NCI-H345 (cell line): ENCODE results near the gene FAM131A.
A peak's percentile ranks its signal among the peaks of the same experiment; 100 is the strongest.

Experiments
- DNase-seq: peaks from one replicate; lab custom pipeline; 2025; lab: John Stamatoyannopoulos, UW

Gene FAM131A

GRCh38 chr3:184316792-184317191, 20.6 kb upstream of the FAM131A start:
- no peak for DNase-seq

GRCh38 chr3:184317201-184317600, 20.2 kb upstream of the FAM131A start:
- DNase-seq, result no peak

GRCh38 chr3:184320104-184320445, 17.3 kb upstream of the FAM131A start:
- peak; percentile 71 for DNase-seq

- DNase-seq, result no peak
Measured at GRCh38 chr3:184321666-184322065, 15.7 kb upstream of the FAM131A start.

GRCh38 chr3:184322731-184323487, 14.5 kb upstream of the FAM131A start:
- no peak for DNase-seq

DNA sequence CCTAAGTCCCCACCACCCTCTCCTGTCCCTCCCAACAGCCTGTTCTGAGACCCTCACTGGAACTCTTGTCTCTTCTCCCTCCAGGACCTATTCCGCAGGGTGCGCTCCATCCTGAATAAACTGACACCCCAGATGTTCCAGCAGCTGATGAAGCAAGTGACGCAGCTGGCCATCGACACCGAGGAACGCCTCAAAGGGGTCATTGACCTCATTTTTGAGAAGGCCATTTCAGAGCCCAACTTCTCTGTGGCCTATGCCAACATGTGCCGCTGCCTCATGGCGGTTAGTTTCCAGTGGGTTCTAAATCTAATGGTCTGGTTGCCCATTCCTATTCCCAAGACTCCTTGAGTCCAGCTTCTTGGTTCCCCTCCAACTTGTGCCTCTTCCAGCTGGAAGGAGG, 13.7 kb upstream of the FAM131A start:
- DNase-seq, result no peak

- no peak for DNase-seq
Measured at GRCh38 chr3:184325269-184325668, 12.1 kb upstream of the FAM131A start.

- DNase-seq, result no peak
Measured at GRCh38 chr3:184325715-184326369, 11.6 kb upstream of the FAM131A start.

DNA sequence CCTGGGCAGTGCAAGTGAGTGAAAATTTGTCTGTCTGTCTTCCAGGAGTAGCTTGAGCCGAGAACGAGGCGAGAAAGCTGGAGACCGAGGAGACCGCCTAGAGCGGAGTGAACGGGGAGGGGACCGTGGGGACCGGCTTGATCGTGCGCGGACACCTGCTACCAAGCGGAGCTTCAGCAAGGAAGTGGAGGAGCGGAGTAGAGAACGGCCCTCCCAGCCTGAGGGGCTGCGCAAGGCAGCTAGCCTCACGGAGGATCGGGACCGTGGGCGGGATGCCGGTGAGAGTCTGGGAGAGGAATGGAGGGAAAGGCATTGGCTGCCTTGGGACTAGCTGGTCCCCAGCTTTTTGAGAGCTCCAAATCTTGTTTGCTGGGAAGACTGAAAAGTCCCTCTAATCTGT, 10.2 kb upstream of the FAM131A start:
- no peak for DNase-seq

GRCh38 chr3:184328516-184328915, 8.9 kb upstream of the FAM131A start:
- no peak for DNase-seq

- no peak for DNase-seq
Measured at GRCh38 chr3:184332370-184333090, 4.9 kb upstream of the FAM131A start.

DNA sequence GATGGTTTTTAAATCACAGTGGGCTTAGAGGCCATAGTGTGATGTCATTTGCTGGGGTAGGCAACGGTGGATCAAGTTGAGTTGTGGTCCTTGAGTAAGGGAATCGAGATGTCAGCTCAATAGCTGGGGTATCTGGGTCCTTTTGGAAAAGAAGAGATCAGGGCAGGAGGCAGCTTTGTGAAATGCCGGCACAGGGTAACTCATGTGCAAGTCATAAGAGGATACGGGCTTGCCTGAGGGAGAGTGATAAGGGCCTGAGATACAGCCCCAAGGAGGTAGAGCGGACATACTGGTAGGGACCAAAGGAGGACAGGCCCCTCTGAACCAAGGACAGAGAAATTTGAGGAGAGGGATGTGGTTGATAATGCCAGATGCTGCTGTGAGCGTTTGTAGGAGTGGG, 4.2 kb upstream of the FAM131A start:
- no peak for DNase-seq

- no peak for DNase-seq
Measured at GRCh38 chr3:184333700-184334099, 3.7 kb upstream of the FAM131A start.

GRCh38 chr3:184334470-184335158, 2.8 kb upstream of the FAM131A start:
- no peak for DNase-seq

DNA sequence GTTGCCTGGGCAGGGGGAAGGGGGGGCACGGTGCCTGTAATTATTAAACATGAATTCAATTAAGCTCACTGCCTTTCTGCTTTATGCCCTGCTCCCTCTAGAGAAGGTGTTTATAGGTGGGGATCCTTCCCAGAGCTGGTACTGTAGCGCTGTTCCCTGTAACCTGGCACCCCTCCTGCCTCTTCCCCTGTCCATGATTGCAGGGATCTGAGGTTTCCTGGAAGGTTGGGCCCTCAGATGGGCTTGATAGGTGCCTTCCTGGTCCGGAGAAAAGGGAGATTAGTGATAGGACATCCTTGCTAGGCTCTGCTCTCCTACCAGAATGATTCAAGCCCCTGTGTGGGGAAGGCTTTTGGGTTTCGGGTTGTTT, 2.1 kb upstream of the FAM131A start:
- no peak for DNase-seq

GRCh38 chr3:184335661-184336546, 1.5 kb upstream of the FAM131A start:
- peak; percentile 89 for DNase-seq

DNA sequence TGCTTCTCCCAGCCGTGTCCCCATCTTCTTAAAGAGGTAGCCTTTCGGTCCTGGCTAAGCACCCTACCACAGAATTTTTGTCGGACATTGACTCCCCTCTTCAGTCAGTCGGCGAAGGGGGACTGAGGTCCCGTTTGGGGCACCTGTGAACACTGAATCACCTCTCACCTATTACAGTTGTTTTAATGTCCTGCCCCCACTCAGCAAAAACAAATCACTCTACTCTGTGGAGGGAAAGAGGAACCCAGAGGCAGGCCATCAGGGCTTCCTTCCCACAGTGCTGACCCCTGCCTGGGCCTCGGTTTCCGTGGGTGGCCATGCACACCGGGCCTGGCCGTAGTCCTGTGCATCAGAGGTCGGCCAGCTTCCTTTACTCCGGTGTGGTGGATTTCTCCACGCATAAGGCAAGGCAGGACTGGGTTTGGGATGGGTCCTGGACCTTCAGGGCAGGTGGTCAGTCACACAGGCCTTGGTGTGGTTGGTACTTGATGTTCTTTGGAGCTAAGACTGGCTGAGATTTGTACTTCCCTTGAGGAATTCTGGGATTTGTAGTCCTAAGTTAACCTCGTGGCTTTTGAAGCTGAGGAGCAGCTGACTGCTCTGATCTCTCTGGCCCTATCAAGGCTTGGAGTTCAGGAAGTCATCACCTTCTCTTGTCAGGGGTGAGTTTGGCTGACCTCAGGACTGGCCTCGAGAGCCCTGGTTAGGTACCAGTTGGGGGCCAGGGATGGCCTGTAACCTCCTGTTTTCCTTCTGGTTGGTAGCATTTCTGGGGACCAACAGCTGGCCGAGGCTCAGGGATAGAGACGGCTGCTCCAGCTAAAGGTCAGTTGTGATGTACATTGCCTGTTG, 627 bp upstream of the FAM131A start:
- DNase-seq, result peak; percentile 68

GRCh38 chr3:184337981-184338380, 581 bp downstream of the FAM131A start:
- DNase-seq, result no peak

GRCh38 chr3:184338511-184338945, 1.1 kb downstream of the FAM131A start:
- DNase-seq, result peak; percentile 98

- DNase-seq, result peak; percentile 73
Measured at GRCh38 chr3:184339001-184339400, 1.6 kb downstream of the FAM131A start.
